Activated T-cell treated with anti-CD3 and anti-CD28 coated beads, Interleukin-2, amount 50 U/mL, for 24 hours (primary cell): ENCODE data around the gene ARHGAP8.

Experiments
- DNase-seq: peaks from one replicate; pipeline ENCODE4 v3.0.0-alpha.2; 2020
- H3K27ac Mint-ChIP-seq: 2 replicates; pipeline ENCODE4 v1.8.0; 2020; ENCODE audit warnings: mild to moderate bottlenecking, mixed read lengths
- H3K27me3 Mint-ChIP-seq: 2 replicates; pipeline ENCODE4 v1.8.0; 2020; ENCODE audit warnings: mixed read lengths
- H3K36me3 Mint-ChIP-seq: 2 replicates; pipeline ENCODE4 v1.8.0; 2020; ENCODE audit warnings: low read depth, mixed read lengths
- H3K4me1 Mint-ChIP-seq: 2 replicates; pipeline ENCODE4 v1.8.0; 2020; ENCODE audit warnings: low read depth, mixed read lengths
- H3K4me3 Mint-ChIP-seq: 2 replicates; pipeline ENCODE4 v1.8.0; 2020; ENCODE audit warnings: mild to moderate bottlenecking, moderate library complexity, mixed read lengths
- H3K9me3 Mint-ChIP-seq: 2 replicates; pipeline ENCODE4 v1.8.0; 2020; ENCODE audit warnings: mixed read lengths

The ARHGAP8 gene

DNA sequence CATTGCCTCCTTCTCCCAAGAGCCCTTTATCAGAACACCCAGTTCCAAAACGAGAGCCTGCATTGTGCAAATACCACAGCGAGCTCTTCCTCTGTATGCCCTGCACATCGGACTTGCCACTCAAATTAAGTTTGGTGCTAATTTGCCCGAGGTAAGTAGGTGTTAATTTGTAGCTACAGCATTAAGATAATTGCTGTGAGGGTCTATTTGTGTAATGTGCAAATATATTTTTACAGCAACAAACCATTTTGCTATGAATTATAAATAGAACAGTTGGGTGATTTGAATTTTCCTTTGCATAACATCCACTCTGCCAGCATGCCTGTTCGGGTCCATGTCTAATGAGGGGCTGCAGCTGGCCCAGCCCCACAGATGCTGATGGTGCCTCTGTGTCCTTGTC is 8.1 kb downstream of the ARHGAP8 start:
- no peak overlapping the region for H3K4me3 Mint-ChIP-seq

DNA sequence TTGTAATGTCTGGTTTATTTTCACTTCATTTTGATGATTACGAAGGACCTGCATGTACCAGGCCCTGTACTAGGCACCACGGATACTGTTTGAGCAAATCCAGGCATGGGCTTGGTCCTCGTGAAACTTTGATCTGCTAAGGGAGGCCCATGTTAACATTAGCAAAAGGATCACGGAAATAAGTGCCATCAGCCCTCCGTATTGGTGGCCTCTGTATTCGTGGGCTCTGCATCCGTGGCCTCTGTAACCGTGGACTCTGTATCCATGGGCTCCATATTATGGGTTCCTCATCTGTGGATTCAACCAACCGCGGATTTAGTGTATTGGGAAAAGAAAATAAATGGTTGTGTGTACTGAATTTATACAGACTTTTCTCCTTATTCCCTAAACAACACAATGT is 8.7 kb downstream of the ARHGAP8 start:
- peaks cover 9% of the 10 kb centered on the region for H3K9me3 Mint-ChIP-seq
- no peaks in the 10 kb centered on the region for H3K36me3 Mint-ChIP-seq
- no peak for DNase-seq
- H3K27me3 Mint-ChIP-seq: peaks cover 29% of the 10 kb centered on the region
- no peak overlapping the region for H3K4me3 Mint-ChIP-seq
- no peak overlapping the region for H3K27ac Mint-ChIP-seq
- no peaks in the 10 kb centered on the region for H3K4me1 Mint-ChIP-seq

More for the DNA sequence above, 8.1 kb downstream of the ARHGAP8 start:
- Mint-ChIP-seq H3K9me3 (peaks cover 9% of the 10 kb centered on the region), H3K36me3 (no peaks in the 10 kb centered on the region), H3K27me3 (peaks cover 34% of the 10 kb centered on the region), H3K27ac (no peak overlapping the region), H3K4me1 (no peaks in the 10 kb centered on the region)
- no peak for DNase-seq

DNA sequence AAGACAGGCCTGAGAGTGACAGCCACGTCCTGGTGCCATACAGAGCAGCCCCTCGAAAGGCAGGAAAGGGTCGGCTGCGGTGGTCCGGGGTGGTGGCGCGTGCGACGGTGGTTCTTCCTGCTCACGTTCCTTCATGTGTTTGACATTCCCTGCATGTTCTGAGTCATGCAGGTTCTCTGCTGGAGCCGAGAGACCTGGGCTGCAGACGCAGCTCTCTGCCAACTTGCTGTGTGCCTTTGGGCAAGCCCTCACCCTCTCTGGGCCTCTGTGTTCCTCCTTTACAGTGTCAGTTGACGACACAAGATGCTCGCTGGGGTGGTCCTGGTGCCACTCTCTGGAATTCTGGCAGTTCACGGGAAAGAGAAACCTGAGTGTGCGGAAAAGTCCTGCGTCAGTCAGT is 12.0 kb downstream of the ARHGAP8 start:
- H3K4me1 Mint-ChIP-seq: no peaks in the 10 kb centered on the region
- no peak for DNase-seq
- peaks cover 7% of the 10 kb centered on the region for H3K27me3 Mint-ChIP-seq
- H3K9me3 Mint-ChIP-seq: peaks cover 9% of the 10 kb centered on the region
- H3K27ac Mint-ChIP-seq: no peak overlapping the region
- H3K36me3 Mint-ChIP-seq: no peaks in the 10 kb centered on the region
- H3K4me3 Mint-ChIP-seq: no peak overlapping the region

DNA sequence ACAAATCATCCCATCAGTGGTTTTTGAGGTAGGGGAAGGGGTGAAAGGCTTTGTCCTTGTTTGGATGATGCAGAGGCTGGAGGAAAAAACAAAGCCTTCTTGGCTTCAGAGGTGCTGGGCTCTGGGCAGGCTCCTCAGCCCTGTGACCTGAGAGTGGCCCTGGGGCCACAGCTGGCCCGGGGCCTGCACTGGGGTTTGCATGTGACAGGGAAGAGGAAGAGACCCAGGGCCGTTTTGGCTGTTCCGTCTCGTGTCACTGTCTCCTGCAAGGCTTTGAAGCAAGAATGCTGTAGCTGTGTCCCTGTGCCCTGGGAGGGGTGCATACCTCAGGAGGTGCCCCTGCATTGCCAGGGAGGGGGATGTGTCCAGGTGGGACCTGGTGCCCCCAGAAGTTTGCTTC is 12.6 kb downstream of the ARHGAP8 start:
- DNase-seq: no peak
- peaks cover 4% of the 10 kb centered on the region for H3K27me3 Mint-ChIP-seq
- no peak overlapping the region for H3K27ac Mint-ChIP-seq
- H3K4me1 Mint-ChIP-seq: no peaks in the 10 kb centered on the region
- H3K36me3 Mint-ChIP-seq: no peaks in the 10 kb centered on the region
- H3K9me3 Mint-ChIP-seq: peaks cover 9% of the 10 kb centered on the region
- H3K4me3 Mint-ChIP-seq: no peak overlapping the region

DNA sequence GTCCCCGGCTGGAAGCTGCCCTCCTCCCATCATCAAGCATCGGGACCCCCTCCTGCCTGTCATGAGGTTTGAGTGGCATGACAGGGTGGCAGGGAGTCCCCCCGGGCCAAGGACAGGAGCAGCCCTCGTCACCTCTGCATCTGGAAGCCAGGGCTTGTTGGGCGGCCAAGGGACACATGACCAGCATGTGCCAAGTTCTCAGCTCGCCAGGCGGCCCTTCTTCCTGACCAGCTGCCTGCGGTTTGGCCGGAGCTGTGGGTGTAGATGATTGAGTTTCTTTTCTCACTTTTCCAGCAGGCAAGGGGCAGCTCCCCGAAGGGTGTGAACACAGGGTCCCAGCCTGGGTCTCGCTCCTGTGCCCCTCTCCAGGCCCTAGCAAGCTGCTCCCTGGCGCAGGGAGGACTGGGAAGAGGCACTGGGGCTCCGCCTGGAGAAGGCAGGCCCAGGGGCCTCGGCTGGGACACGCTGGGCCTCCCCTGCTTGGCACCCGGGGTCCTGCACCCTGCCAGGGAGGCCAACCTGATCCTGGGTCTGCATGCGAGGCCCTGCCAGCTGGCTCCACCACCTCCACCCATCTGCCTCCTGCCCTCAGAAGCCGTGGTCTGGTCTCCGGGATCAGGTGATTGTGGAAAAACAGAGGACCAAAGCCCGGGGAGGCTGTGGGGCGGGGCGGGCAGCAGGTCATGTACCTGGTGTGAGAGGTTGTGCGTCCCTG is 13.4 kb downstream of the ARHGAP8 start:
- H3K4me3 Mint-ChIP-seq: no peak overlapping the region
- no peak for DNase-seq
- no peaks in the 10 kb centered on the region for H3K36me3 Mint-ChIP-seq
- no peaks in the 10 kb centered on the region for H3K4me1 Mint-ChIP-seq
- peaks cover 4% of the 10 kb centered on the region for H3K27me3 Mint-ChIP-seq
- H3K9me3 Mint-ChIP-seq: peaks cover 9% of the 10 kb centered on the region
- no peak overlapping the region for H3K27ac Mint-ChIP-seq

DNA sequence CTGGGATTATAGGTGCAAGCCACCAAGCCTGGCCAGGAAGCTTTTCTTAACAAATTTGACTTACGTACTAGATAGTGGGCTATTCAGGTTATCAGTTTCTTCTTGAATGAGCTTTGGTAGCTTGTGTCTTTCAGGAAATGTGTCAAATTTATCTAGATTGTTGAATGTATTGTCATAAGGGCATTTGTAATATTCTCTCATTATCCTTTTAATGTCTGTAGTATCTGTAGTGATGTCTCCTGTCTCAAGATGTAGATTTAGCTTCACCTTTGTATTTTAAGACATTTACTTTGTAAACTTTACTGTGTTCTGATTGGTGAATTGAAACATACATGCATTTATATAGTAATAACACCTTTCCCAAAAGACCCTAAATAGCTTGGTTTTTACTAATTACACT is 20.7 kb downstream of the ARHGAP8 start:
- Mint-ChIP-seq H3K36me3 (no peaks in the 10 kb centered on the region), H3K27me3 (peaks cover 4% of the 10 kb centered on the region), H3K4me1 (no peaks in the 10 kb centered on the region), H3K9me3 (peaks cover 16% of the 10 kb centered on the region), H3K27ac (no peak overlapping the region), H3K4me3 (no peak overlapping the region)
- DNase-seq: no peak

DNA sequence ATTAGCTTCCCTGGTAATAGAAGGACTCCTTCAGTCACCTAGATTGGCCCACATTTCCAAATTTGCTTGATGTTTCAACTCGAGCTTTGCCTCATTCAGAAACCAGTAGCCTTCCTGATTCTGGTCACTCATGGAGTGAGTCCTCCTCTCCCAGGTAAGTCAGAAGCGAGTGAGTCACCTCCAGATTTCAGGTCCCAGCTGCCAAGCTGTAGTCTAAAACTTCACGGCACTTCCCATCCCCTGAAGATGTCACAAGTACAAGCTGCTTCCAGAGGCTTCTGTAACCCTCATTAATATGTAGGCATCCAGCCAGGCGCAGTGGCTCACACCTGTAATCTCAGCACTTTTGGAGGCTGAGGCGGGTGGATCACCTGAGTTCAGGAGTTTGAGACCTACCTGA is 23.5 kb downstream of the ARHGAP8 start:
- Mint-ChIP-seq H3K27me3 (peaks cover 6% of the 10 kb centered on the region), H3K9me3 (peaks cover 16% of the 10 kb centered on the region), H3K27ac (no peak overlapping the region), H3K4me1 (no peaks in the 10 kb centered on the region), H3K4me3 (no peak overlapping the region), H3K36me3 (no peaks in the 10 kb centered on the region)
- no peak for DNase-seq

DNA sequence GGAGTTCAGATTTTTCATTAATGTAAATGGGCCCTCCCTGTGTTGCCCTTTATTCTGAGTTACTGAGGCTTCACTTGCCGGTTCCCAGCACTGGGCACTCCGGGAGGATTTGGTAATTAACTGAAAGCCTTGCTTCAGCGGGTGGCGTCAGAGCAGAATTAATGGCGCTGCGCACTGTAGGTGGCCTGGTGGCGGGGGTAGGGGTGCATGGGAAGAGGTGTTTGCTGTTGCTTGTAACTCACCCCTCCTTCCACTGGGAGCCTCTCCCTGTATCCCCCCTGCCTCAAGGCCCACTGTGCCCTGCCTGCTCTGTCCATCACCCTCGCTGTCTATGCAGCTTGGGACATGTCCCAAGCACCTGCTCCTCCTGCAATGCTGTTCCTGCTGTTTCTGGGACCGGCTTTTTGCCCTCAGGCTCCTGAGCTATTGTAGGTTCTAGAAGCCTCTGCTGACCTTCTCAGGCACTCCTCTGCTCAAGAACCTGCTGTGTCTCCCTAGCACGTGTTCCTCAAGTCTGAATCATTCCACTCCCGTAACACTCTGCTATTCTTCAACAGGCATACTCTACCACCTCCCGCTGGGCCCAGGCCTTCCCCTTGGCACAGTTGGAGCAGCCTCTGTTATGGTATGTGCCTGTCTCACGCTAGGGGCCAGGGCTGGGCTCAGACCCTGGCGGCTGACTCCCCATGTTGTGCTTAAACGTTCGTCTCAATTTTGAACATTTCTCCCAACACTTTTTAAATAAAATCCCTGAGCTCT is 24.4 kb downstream of the ARHGAP8 start:
- Mint-ChIP-seq H3K4me3 (no peak overlapping the region), H3K36me3 (no peaks in the 10 kb centered on the region), H3K27me3 (peaks cover 9% of the 10 kb centered on the region), H3K4me1 (no peaks in the 10 kb centered on the region), H3K27ac (no peak overlapping the region), H3K9me3 (peaks cover 16% of the 10 kb centered on the region)
- no peak for DNase-seq

DNA sequence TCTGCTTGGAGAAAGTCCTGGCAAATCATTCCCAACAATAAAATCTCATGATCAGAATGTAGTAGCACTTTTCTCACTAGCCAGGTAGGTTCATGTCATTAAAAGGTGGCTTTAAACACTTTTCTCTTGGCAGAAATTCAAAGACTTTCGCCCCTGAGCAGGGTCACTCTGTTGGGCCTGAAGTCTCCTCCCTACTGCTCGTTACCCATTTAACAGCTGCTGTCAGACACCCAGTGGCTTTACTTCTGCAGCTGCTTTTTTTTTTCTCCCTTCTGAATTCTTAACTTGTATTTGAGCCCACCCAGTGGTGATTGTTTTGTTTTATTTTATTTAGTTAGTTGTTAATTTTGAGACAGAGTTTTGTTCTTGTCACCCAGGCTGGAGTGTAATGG is 25.0 kb downstream of the ARHGAP8 start:
- Mint-ChIP-seq H3K9me3 (peaks cover 15% of the 10 kb centered on the region), H3K4me1 (no peaks in the 10 kb centered on the region), H3K4me3 (no peak overlapping the region), H3K27me3 (peaks cover 10% of the 10 kb centered on the region), H3K27ac (no peak overlapping the region), H3K36me3 (no peaks in the 10 kb centered on the region)
- no peak for DNase-seq

DNA sequence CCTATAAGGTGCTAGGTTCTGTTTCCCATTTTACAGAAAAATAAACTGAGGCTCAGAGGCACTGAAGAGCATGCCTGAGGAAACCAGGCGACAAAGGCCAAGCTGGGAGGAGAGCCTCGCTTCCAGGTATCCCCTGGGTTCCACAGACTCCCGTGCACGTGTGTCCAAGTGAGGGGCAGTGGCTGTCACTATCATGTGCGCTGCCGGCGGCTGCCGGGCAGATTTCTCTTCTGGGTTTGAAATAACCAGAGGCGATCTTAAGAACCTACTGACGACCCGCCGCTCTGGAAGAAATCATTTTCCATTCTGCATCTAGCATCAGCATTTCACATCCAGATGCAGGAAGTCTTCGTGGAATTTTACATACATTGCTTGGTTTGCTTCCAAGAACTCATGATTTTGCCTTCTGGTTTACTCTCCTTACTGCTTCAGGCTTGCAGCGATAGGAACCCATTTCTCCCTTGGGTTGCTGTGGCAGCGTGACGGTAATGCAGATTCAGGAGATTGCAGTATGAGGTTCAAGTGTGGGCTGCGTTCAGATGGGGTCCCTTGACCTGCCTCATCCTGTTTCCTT is 28.6 kb downstream of the ARHGAP8 start:
- no peak overlapping the region for H3K27ac Mint-ChIP-seq
- no peaks in the 10 kb centered on the region for H3K4me1 Mint-ChIP-seq
- no peak for DNase-seq
- peaks cover 26% of the 10 kb centered on the region for H3K27me3 Mint-ChIP-seq
- H3K36me3 Mint-ChIP-seq: no peaks in the 10 kb centered on the region
- H3K9me3 Mint-ChIP-seq: no peaks in the 10 kb centered on the region
- H3K4me3 Mint-ChIP-seq: no peak overlapping the region

DNA sequence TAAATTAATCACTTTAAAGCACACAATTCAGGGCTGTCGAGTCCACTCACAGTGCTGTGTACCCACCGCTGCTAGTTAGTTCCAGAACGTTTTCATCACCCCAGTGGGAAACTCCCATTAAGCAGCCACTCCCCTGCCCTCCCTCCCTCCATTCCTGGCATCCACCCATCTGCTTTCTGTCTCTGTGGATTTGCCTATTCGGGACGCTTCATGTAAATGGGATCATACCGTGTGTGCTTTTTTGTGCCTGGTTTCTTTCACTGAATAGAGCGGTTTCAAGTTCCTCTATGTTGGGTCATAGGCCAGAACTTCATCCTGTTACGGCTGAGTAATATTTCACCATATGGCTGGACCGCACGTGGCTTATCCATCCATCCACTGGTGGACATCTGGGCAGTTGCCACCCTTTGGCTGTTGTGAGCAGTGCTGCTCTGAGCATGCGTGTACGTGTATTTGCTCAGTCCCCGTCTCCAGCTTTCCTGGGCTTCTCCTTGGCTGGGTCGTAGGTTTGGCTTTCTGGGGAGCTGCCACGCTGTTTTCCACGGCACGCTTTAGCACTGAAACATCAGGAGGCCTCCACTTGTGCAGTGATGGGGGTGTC is 30.1 kb downstream of the ARHGAP8 start:
- Mint-ChIP-seq H3K4me3 (no peak overlapping the region), H3K27ac (no peak overlapping the region), H3K4me1 (no peaks in the 10 kb centered on the region), H3K36me3 (no peaks in the 10 kb centered on the region), H3K27me3 (peaks cover 26% of the 10 kb centered on the region), H3K9me3 (no peaks in the 10 kb centered on the region)
- DNase-seq: no peak

DNA sequence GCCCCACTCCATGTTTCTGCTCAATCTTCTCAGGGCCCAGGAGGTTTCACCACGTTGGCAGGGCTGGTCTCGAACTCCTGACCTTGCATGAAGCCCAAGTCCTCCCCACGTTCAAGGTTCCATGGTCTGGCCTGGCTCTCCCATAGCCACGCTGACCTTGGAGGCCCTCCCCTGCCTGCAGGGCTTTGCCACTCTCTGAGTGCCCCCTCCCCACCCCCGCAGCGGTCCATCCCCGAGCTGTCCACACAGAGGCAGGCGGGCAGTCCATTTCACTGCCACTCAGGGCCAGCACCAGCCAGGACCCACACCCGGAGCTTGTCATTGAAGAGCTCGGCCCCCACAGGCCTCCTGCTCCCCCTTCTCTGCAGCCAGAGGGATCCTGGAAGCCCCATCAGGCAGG is 30.7 kb downstream of the ARHGAP8 start:
- Mint-ChIP-seq H3K36me3 (no peaks in the 10 kb centered on the region), H3K27me3 (peaks cover 26% of the 10 kb centered on the region), H3K4me3 (no peak overlapping the region), H3K4me1 (no peaks in the 10 kb centered on the region), H3K27ac (no peak overlapping the region), H3K9me3 (no peaks in the 10 kb centered on the region)
- DNase-seq: no peak

DNA sequence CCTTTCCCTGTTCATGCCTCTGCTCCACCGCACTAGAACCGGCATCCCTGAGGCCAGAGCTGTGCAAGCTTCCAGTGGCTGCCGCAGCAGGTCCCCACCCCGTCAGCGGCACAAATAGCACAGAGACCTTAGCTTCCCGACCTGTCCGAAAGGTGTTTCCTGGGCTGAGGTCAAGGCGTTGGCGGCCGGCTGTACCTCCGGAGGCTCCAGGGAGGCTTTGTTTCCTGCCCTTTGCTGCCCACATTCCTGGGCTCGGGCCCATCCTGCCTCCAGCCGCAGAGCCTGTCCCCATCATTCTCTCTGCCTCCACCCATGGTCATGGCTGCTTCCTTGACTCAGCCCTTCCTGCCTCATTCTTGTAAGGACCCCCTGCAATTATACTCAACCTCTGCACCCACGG is 31.2 kb downstream of the ARHGAP8 start:
- no peaks in the 10 kb centered on the region for H3K9me3 Mint-ChIP-seq
- peaks cover 26% of the 10 kb centered on the region for H3K27me3 Mint-ChIP-seq
- H3K27ac Mint-ChIP-seq: no peak overlapping the region
- no peak overlapping the region for H3K4me3 Mint-ChIP-seq
- H3K36me3 Mint-ChIP-seq: no peaks in the 10 kb centered on the region
- DNase-seq: no peak
- H3K4me1 Mint-ChIP-seq: no peaks in the 10 kb centered on the region

DNA sequence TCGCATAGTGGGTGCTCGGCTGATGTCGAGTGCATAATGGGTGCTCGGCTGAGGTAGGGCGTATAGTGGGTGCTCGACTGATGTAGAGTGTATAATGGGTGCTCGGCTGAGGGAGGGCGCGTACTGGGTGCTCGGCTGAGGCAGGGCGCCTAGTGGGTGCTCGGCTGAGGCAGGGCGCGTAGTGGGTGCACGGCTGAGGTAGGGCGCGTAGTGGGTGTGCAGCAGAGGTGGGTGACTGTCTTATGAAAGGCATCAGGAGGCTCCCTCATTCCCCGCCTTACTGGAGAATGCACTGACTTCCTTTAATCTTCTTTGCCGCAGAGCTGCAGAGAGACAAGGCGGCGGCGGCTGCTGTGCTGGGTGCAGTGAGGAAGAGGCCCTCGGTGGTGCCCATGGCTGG is 33.8 kb downstream of the ARHGAP8 start:
- no peaks in the 10 kb centered on the region for H3K4me1 Mint-ChIP-seq
- no peaks in the 10 kb centered on the region for H3K36me3 Mint-ChIP-seq
- peaks cover 20% of the 10 kb centered on the region for H3K27me3 Mint-ChIP-seq
- no peak overlapping the region for H3K4me3 Mint-ChIP-seq
- no peaks in the 10 kb centered on the region for H3K9me3 Mint-ChIP-seq
- no peak overlapping the region for H3K27ac Mint-ChIP-seq
- no peak for DNase-seq

DNA sequence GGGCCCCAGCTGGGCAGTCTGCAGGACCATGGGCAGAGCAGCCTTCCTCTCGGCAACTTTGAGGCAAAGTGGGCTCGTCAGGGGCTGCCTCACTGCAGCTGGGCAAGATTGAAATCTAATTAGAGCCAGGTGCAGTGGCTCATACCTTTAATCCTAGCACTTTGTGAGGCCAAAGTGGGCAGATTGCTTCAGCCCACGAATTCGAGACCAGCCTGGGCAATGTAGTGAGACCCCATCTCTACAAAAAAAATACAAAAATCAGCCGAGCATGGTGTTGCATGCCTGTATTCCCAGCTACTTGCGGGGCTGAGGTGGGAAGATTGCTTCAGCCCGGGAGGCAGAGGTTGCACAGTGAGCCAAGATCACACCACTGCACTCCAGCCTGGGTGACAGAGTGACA is 34.2 kb downstream of the ARHGAP8 start:
- peaks cover 20% of the 10 kb centered on the region for H3K27me3 Mint-ChIP-seq
- DNase-seq: no peak
- no peaks in the 10 kb centered on the region for H3K36me3 Mint-ChIP-seq
- H3K4me3 Mint-ChIP-seq: no peak overlapping the region
- H3K9me3 Mint-ChIP-seq: no peaks in the 10 kb centered on the region
- H3K27ac Mint-ChIP-seq: no peak overlapping the region
- H3K4me1 Mint-ChIP-seq: no peaks in the 10 kb centered on the region
